NCI-H1105 treated with DMSO at 0.1 percent for 48 hours (cell line): Measurements from ENCODE around the gene APBA3.

ENCODE experiments used
- DNase-seq: peaks from one replicate; lab custom pipeline; 2025; lab: John Stamatoyannopoulos, UW

APBA3 gene

GRCh38 chr19:3788996-3789778, 27.7 kb upstream of the APBA3 start:
- no peak for DNase-seq

GRCh38 chr19:3785938-3786824, 24.7 kb upstream of the APBA3 start, which contains the start of gene MATK:
MATK (minus strand) TSS chr19:3786381; CDS start chr19:3785135, 1,246 bp downstream.
- DNase-seq: no peak

GRCh38 chr19:3785451-3785937, 24.0 kb upstream of the APBA3 start:
- no peak for DNase-seq

GRCh38 chr19:3784607-3785450, 23.3 kb upstream of the APBA3 start:
- DNase-seq: no peak

- peak; percentile 33 for DNase-seq
Observed at GRCh38 chr19:3783660-3784584, 22.4 kb upstream of the APBA3 start.

- no peak for DNase-seq
Observed at GRCh38 chr19:3782903-3783302, 21.4 kb upstream of the APBA3 start.

GRCh38 chr19:3782330-3782729, 20.8 kb upstream of the APBA3 start:
- no peak for DNase-seq

GRCh38 chr19:3781603-3782002, 20.1 kb upstream of the APBA3 start:
- DNase-seq: no peak

GRCh38 chr19:3780786-3781304, 19.4 kb upstream of the APBA3 start:
- no peak for DNase-seq

- DNase-seq: no peak
Observed at GRCh38 chr19:3778899-3779723, 17.6 kb upstream of the APBA3 start.

GRCh38 chr19:3778104-3778867, 16.8 kb upstream of the APBA3 start:
- no peak for DNase-seq

GRCh38 chr19:3776479-3777040, 15.1 kb upstream of the APBA3 start:
- no peak for DNase-seq

GRCh38 chr19:3775831-3776230, 14.3 kb upstream of the APBA3 start:
- DNase-seq: no peak

GRCh38 chr19:3775374-3775711, 13.9 kb upstream of the APBA3 start:
- no peak for DNase-seq

GRCh38 chr19:3774621-3775373, 13.3 kb upstream of the APBA3 start:
- DNase-seq: no peak

GRCh38 chr19:3773814-3774515, 12.5 kb upstream of the APBA3 start:
- DNase-seq: no peak

GRCh38 chr19:3771906-3772455, 10.5 kb upstream of the APBA3 start, which contains the start of gene RAX2:
RAX2 (minus strand) TSS chr19:3772228; CDS start chr19:3771742, 486 bp downstream.
- DNase-seq: no peak
